NAMALWA (cell line): ENCODE results near the gene LARGE1.
"Not testable (repeated sequence)": the region's sequence is repeated elsewhere in the genome, so short reads cannot be mapped to it uniquely, and the experiment has no call there.

Source experiments
- DNase-seq: peaks from one replicate; pipeline ENCODE4 v3.0.0-alpha.2; 2015; ENCODE audit warnings: low spot score

Gene LARGE1

DNA sequence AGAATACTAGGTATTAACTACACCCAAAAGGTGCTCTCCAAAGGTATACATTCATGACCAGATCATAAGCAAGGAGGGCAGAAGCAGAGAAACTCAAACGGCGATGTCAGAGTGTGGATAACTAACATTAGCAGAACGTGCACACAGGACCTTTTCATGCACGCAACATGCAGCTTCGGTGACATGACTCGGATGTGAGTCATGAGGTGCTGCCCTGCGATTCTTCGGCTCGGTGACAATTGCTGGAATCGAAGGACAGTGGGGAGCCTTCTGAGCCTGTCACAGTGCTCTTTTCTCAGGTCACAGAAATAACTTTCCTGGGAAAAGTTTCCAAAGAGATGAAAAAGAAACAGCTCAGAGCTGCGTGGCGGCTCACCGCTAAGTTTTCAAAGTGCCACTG, 443.6 kb downstream of the LARGE1 start:
- no peak for DNase-seq

DNA sequence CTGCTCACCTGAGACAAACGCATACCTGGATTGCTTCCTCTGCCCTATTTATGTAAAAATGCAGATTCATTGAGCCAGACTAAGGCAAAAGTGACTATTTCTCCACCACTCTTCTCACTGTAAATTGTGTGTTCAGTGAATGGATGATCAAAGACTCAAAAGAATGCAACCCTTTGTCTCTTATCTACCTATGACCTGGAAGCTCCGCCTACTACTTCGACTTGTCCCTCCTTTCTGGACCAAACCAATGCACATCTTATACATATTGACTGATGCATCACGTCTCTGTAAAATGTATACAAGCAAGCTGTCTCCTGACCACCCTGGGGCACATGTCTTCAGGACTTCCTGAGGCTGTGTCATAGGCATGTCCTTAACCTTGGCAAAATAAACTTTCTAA, 444.1 kb downstream of the LARGE1 start:
- DNase-seq = no peak

DNA sequence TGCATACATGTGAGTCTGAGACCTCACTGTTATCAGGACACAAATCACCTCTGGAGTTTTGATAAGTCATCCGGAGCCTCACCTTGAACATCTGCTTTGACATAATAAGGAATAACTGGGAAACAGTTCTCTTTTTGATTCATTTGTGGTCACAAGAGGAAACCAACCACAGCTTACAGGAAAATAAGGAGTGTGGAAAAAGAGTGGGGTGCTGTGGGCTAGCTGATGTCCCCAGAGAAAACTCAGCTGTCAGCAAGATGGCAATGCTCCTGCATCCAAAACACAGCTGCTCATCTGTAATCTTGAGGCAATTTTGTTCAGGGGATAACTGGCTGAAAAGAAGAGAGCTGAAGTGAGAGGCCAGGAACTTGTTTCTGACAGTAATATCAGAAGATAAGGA, 445.7 kb downstream of the LARGE1 start:
- DNase-seq = no peak

DNA sequence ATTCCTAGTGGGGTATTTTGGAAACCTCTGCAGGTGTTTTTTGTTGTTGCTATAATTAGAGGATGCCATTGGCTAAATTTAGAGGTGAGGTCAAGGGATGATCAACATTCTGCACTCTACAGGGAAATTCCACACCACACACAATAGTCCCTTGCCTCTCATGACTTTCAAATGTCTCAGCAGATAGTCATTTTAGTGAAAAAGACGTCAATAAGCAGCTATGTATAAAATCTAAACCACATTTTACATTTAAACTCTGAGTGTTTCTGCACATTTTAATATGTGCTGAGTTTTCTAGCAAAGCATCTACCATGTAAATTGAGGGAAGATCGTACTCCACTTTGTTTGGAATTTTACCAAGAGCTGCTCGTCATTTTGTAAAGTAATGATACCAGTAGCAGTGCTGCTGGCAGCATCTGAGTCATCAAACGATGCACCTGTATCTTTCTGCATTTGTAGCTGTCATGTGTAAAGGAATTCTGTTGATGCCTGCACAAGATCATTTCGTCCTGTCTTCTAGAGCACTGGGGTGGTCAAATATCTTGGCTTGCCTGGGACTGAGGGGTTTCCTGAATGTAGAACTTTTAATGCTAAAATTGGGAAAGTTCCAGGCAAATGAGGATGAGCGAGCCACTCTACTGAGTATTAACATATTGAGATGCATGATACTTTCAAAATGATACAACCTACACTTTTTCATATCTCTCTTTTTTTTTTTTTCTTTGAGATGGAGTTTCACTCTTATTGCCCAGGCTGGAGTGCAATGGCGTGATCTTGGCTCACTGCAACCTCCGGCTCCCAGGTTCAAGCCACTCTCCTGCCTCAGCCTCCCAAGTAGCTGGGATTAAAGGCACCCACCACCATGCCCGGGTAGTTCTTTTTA, 447.6 kb downstream of the LARGE1 start:
- DNase-seq = no peak

DNA sequence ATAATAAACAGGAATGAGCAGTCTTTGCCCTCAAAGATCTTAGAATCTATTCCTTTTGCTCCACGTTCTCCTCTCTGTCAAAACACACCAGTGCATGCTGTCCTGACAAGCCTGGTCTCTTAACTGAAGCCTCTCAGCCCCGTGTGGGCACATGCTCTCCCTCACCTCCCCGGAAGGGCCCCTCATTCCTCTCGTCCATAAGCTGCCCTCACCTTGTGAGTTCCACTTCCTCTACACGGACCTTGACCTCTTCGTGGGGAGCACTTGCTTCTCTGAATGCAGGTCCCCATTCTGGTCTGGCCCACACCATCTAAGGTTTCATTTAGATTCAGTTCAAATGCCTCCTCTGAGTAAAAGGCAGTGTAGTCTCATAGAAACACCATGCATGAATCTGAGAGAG, 449.8 kb downstream of the LARGE1 start:
- DNase-seq = no peak

DNA sequence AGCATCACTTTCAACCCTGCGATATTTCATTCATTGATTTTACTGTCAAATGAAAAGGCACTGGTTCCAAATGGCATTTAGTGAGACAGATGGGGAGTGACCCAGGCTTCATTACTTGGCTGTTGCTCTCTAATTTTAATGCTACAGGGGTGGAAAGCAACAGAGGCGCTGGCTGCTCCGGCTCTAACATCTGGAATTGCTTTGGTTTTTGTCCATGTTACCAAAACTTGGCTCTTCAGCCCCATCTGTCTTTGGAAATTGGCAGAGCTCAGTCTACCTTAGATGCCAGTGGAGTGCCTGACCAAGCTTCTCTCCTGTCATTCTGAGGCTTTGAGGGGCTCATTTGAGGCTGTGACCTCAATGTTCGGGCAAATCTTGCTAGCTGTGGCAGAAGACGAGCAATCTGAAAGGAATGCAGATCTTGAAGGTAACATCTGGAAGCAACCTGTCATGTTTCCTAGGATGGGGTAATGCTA, 452.6 kb downstream of the LARGE1 start:
- DNase-seq = no peak

DNA sequence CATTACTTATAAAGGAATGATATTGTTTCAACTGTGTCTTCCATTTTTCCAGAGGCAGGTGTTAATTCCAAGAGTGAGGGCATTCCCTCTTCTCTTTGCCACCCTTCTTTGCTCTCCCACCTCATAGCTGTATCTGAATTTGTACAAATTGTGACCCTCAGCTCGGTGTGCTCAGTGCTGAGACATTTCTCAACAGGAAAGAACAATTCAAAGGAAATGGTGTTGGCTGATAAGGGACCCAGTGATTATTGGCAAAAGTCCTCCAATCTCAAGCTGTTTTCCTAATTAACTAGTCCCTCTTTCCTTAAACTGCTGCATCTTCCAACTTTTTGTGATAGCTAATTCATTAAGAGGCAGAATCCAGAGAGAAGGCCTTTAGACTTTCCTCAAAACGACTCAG, 453.2 kb downstream of the LARGE1 start:
- no peak for DNase-seq

DNA sequence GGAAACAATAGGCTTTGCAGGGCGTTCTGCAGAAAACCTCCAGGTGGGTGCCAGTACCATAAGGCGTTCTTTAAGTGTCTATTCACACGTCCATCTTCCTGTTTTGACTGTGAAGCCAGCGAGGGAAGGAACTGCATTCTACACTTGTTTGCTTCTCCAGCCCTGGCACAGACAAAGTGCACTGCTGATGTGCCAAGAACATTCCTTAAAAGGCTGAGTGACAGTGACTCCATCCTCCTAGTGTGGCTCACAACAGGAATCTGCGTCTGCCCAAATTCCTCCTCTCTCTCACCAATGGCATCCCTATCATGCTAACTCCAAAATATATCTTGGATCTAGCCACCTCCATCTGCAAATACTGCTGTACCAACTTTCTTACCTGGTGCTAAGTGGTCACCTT, 454.7 kb downstream of the LARGE1 start:
- DNase-seq = no peak

DNA sequence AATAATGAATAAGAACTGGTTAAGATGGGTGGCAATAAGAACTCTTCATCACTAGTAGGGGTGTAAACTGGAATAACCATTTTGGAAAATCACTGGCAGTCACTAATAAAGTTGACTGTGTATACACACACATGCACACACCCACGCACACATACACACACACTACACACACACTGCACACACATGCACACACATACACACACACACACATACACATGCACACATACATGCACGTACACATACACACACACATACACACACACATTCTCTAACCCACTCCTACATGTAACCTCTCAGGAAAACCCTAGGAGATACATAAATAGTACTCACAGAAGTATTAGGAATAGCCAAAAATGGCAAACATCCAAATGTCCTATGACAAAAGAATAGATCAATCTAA, 455.6 kb downstream of the LARGE1 start:
- no peak for DNase-seq

DNA sequence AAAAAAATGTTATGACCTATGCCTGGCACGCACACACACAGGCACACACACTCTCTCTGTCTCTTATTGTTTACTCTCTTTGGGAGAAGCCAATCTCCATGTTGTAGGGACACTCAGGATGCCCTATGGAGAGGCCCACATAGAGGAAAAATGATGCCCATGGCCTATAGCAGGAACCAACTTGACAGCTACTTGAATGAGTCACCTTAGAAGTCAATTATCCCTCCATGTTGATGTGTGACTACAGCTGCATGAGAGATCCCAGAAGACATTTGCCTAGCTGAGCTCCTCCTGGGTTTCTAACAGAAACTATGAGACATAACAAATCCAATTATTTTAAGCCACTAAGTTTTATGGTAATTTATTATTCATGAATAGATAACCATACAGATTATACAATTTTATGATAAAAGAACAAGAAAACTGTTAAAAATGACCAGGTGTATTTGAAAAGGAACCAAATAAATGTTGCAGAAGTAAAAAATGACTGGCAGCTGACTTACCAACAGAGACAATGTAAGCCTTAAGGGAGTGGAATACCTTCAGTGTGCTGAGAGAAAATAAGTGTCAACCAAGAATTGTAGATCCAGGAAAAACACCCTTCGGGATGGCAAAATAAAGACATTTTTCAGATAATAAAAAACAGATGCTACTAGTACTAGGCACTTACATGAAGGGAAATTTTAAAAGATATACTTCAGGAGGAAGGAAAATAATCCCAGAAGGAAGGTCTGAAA, 458.4 kb downstream of the LARGE1 start:
- DNase-seq = no peak

DNA sequence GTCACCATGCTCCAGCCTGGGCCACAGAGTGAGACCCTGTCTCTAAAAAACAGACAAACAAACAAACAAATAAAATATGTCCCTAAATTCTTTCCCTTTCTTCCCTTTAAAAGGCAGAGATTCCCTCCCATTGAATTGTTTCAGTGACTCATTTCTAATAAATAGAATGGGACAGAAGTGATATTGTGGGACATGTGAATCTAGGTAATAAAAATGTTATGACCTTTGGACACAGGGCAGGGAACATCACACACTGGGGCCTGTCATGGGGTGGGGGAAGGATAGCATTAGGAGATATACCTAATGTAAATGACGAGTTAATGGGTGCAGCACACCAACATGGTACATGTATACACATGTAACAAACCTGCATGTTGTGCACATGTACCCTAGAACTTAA, 459.0 kb downstream of the LARGE1 start:
- DNase-seq = not testable (repeated sequence)

DNA sequence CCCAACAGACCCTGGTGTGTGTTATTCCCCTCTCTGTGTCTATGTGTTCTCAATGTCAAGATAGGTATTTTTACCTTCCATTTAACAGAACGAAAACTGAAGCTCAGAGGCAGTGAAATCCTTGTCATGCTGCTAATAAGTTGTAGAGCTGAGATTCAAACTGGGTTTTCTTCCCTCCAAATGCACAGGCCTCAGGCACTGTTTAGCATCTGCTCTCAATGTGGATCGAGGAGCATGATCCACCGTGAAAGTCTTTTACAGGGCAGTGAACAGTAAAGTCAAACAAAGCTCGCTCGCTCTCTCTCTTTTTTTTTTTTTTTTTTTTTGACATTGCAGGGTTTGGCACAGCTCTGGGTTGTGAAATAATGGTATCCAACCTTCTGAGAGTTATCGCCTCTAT, 461.1 kb downstream of the LARGE1 start:
- DNase-seq = no peak

DNA sequence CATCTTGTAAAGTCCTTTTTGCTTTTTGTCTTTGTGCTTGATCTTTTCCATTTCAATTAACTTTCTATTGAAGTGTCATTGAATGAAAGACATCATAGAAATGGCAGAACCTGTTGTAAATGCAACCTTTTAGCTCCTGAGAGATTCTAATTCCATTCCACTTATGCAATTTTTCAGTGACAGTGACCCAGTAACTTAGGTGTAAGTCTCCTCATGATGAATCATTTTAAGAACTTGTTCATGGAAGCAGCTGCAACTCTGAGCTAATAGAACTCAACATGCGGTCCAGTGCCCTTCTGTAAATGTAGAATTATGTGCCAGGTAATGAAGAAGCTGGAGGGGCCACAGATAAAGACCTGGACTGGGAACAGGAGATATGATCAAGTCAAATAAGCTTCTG, 463.8 kb downstream of the LARGE1 start:
- no peak for DNase-seq

DNA sequence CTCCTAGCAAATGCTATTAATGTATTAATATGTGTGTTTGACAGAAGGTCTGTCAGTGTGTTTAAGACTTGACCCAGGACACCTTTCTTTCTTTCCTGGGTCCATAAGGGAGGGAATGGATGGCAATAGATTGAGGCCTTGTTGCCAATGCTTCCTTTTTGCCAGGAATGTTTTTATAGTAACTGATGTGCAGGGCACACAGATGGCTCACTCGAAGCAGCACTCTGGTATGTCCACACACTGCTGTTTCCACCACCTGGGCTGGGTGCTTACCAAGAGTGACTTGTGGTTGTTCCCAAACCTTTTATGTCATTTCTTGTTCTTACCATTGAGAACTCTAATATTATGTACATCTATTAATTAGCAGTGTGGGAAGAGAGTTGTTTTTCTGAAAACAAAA, 465.2 kb downstream of the LARGE1 start:
- DNase-seq = no peak

DNA sequence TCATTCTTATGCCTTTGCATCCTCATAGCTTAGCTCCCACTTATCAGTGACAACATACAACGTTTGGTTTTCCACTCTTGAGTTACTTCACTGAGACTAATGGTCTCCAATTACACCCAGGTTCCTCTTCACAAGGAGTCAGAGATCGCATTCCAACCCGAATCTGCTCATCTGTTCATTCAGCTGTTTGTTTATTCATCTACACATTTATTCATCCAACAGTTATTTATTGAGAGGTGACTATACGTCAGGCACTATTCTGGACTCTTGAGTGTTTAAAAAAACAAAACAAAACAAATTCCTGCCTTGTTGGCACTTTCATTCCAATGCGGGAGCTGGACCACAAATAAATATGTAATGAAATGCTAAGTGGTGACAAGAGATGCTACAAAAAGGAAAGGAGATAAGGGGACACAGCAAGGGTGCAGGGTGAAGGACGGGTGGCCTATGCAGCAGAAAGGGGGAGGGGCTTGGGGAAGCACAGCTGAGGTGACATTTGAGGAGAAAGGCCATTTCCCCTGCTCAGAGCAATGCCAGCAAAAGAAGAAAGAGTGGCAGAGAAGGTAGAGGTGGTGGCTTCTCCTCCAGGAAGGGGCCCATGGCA, 468.3 kb downstream of the LARGE1 start:
- no peak for DNase-seq

DNA sequence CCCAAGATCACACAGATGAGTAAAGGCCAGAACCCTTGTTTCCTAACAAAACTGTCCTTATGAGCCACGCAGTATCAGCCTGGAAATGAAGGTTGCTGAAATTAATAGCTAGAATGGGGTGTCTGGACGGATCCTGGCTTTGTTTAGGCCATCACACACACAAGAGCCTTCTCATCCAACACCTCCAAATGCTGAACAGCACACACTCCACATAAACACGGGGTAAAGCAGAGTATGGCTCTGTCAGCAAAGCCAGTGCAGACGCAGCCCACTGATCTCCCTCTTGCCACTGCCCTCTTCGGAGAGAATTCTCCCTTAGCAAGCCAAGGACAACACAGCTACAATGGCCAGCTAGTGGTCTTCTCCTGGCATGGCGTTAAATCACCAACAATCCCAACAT, 469.5 kb downstream of the LARGE1 start:
- DNase-seq = no peak

DNA sequence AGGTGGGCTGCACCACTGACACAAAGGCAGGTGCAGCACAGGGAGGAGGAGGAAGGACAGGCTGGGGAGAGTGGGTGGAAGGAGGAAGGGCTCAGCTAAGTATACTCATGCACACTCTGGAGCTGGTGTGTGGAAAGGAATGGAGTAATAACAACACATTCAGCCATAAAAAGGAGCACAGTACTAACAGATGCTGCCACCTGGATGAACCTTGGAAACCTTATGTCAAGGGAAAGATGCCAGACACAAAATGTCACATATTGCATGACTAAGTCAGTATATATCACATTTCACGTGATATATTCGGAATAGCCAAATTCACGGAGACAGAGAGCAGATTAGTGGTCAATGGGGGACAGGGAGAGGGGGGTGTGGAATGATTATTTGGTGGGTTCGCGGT, 472.5 kb downstream of the LARGE1 start:
- no peak for DNase-seq

DNA sequence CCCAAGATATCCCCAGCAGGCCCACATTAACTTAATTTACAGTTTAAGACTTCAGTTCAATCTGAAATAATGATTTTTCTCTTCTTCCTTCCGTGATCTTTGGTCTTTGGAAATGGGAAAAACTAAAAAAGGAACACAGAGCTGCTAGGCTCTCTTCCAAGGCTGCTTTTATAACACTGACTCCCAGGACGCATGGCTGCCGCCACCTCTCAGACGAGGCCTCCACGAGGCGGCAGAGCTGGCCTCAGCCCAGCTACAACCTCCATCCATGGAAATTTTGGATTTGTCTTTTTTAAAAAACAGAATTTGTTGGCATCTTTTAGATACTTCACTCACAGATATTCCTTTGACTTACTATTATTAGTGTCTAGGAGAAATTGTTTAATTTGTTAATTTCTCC, 476.6 kb downstream of the LARGE1 start:
- no peak for DNase-seq

DNA sequence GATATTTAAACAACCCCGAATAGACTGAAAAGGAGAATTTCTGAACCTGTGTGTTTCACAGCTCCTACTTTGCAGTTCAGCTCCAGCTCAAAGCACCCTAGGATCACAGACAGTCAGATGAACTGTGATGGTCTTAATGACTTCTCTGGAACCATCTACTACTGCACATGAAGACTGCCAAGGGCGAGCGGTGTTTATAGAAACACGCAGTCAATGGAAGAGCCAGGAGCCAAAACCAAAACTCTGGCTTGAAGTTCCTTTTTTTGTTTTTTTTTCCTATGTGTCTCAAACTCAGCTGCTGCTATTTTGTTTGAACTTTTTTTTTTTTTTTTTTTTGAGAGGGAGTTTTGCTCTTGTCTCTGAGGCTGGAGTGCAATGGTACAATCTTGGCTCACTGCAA, 479.5 kb downstream of the LARGE1 start:
- no peak for DNase-seq

DNA sequence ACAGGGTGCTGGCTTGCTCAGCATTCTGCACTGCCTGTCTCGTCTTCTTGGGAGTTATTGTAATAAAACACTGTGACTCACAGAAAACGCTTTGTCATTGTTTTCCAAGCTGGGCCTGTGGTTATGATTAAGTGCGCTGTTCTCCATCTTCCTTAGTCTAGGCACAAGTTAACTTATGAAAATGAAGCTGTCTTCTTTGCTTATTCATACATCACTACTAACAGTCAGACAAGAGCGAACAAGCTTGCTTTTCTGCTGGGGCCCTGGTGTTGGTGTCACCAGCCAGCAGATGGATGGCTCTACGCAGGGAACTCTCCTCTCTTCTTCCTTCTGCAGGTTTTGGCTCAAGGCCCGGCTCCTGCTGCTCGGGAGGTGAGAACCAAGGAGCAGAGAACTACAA, 482.0 kb downstream of the LARGE1 start:
- no peak for DNase-seq

DNA sequence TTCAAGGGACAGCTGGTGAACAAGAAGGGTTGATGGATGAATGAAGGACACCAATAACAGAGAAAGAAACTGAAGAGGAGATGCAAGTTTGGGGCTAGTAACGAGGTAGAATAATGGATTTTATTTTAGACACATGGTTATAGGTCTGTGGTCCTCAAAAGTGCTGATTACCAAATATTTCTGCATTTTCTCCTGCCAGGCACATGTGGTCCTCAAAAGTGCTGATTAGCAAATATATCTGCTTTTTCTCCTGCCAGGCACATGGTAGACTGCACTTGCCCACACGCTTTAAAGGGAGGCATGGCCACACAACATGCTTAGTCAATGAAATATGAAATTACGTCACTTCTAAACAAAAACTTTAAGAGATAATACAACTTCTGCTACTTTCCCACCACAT, 489.0 kb downstream of the LARGE1 start:
- DNase-seq = no peak

DNA sequence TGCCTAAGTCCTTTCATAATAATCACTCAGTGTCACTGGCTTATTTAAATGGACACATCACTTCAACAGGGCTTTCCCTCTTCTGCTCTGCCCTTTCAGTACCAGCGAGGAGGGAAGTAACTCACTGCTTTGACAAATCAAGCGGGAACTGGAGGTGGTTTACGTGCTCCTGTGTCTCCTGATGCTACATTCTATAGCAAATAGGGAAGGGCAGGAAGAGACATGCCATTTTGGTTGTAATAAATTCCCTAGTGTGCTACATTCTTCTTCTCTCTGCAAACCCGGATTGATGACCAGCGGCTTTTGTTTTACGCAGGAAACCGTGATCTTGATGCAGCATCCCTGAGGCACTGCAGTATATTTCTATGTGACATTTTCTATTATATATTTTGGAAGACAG, 491.0 kb downstream of the LARGE1 start:
- DNase-seq = no peak

DNA sequence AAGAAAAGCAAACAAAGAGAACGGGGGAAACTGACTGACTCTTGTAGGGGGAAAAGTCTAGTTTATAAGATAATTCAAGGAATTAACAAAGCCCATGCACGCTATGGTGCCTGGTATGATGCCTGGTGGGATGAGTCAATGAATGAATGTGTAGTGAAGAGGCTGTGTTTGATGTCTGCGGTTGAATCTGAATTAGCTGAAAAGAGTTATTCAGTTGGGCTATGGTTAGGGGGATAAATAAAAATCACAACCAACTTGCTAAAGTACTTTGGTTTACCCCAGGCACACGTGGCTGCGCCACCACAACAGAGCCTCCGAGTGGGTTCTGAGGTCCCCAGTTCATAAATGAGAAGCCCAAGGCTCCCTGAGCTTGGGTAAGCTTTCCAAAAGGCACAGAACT, 492.8 kb downstream of the LARGE1 start:
- DNase-seq = no peak
